Pancreas (tissue), 10 donors: ENCODE data around the gene CNOT1. TPM values are rescaled to one million over a fixed set of nuclear protein-coding genes. Genes with fewer than 3 reads are reported as not detected.

ENCODE experiments used
- ATAC-seq, 4 donors: fragments of 200-7000 bp; cut with Tn5 transposase; one replicate each; pipeline versions ENCODE4 v1.8.0 to v1.9.1; 2020; ENCODE audit warnings: mild to moderate bottlenecking in 4 of 4, moderate library complexity in 4 of 4
- DNase-seq, 6 donors: peaks; one replicate each; pipeline ENCODE4 v3.0.0-alpha.2; 2020
- FAIRE-seq: peaks from 2 replicates; lab custom pipeline; 2012; peaks lifted over from hg19 to GRCh38; lab: Jason Lieb, UNC
- H3K27ac ChIP-seq, 4 donors: fragments of 200-600 bp; sonication (generic); 1 replicate in 3 of 4; 2 replicates in 1 of 4; pipeline versions ENCODE4 v1.5.0 to v1.8.0; 2020
- H3K27me3 ChIP-seq, 4 donors: fragments of 200-600 bp; one replicate each; pipeline ENCODE4 v1.8.0; 2021
- H3K36me3 ChIP-seq, 3 donors: fragments of 200-600 bp; sonication (generic) in 1 of 3; one replicate each; pipeline versions ENCODE4 v1.5.0 to v1.8.0; 2020 to 2021
- H3K4me1 ChIP-seq, 3 donors: fragments of 200-600 bp; one replicate each; pipeline ENCODE4 v1.8.0; 2021
- H3K4me3 ChIP-seq, 4 donors: fragments of 200-600 bp; sonication (generic) in 2 of 4; one replicate each; pipeline versions ENCODE4 v1.5.0 to v1.8.0; 2020 to 2021
- H3K9me3 ChIP-seq, 4 donors: fragments of 200-600 bp; one replicate each; pipeline ENCODE4 v1.8.0; 2021
- CTCF ChIP-seq, 4 donors: fragments of 200-600 bp; sonication (generic) in 3 of 4; IDR thresholded peaks; one replicate each; pipeline versions ENCODE4 v1.5.0 to v1.8.0; 2021; ENCODE audit warnings: antibody characterized with exemption in 4 of 4
- WGBS, 2 donors: extraction: QIAGEN DNeasy Blood & Tissue Kit; methylation state at CpG; one replicate each; pipeline ENCODE4 v1.1.7; 2013; 5-methylcytosine and 5-hydroxymethylcytosine counted together
- intact Hi-C, 3 donors: fragments of 100-400 bp; cut with DNase I; formaldehyde crosslinking; loops; one replicate each; pipeline versions ENCODE4 v1.11.1 to v1.14.2; 2022
- polyA plus RNA-seq, 2 donors: library from polyadenylated mRNA; stranded (reverse); fragments of 200-250 nt; gene quantifications; one replicate each; pipeline ENCODE4 v1.2.3, GENCODE V29; 2013
- total RNA-seq, 6 donors: library from RNA; stranded (reverse); fragmentation: NEBNext Ultra II Directional in 4 of 6; extraction: Animal tissue kit (Norgen Biotek cat#: 25700) in 4 of 6; gene quantifications; one replicate each; pipeline versions ENCODE4 v1.2.1 to v1.2.4, GENCODE V29; 2021 to 2023
- donor health status: healthy with polysubstance abuse.
- donor health status: DM: no; HTN: no; CAD: no; lungs with moderate emphysema.
- donor health status: DM: no; HTN: no; CAD: no.
- donor health status: control.
- donor health status: control.
- donor health status: Bipolar disorder and iron deficiency.
- donor health status: DM: yes; HTN: yes; CAD: no.
- donor health status: DM: no; HTN: no; CAD: no.
- donor health status: DM: no; HTN: no; CAD: no.
- donor health status: DM: yes; HTN: yes; CAD: no.

CNOT1 gene
- total and polyA plus RNA-seq, 8 donors: 24.3 to 84.4 (median 60.0) TPM

DNA sequence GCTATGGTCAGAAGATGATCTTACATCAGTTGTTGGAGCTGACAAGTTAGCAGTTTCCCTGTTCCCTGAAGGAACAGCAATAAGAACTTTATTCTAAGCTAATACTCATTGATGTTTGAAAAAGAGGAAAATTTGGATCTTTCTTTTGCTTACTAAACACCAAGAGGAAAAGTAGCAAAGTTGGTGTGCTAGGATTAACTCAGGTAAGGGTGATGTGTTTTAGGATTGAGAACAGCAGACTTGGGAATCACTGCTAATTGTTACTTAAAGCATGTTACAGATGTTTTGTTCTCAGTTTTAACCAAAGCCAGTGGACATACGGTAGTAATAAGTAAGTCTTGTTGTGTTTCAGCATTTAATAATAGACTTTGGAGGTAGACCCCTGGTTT is 110.7 kb downstream of the CNOT1 start:
- no peaks in the 10 kb centered on the region for H3K27me3 ChIP-seq
- H3K27ac ChIP-seq: no peak overlapping the region
- WGBS, 2 donors: 79% methylated on average over 1 of the region's 1 CpG
- ATAC-seq (no peak), DNase-seq (no peak), FAIRE-seq (no peak)
- intact Hi-C loops: no loop called here
- peaks cover 0 to 58% (median 30%) of the 10 kb centered on the region in 3 donors for H3K36me3 ChIP-seq
- no peaks in the 10 kb centered on the region for H3K9me3 ChIP-seq
- no peak overlapping the region for H3K4me3 ChIP-seq
- peaks cover 5 to 17% (median 7%) of the 10 kb centered on the region in 3 donors for H3K4me1 ChIP-seq
- no peak for TF ChIP-seq CTCF (IDR thresholded peaks at IDR 0.05)

DNA sequence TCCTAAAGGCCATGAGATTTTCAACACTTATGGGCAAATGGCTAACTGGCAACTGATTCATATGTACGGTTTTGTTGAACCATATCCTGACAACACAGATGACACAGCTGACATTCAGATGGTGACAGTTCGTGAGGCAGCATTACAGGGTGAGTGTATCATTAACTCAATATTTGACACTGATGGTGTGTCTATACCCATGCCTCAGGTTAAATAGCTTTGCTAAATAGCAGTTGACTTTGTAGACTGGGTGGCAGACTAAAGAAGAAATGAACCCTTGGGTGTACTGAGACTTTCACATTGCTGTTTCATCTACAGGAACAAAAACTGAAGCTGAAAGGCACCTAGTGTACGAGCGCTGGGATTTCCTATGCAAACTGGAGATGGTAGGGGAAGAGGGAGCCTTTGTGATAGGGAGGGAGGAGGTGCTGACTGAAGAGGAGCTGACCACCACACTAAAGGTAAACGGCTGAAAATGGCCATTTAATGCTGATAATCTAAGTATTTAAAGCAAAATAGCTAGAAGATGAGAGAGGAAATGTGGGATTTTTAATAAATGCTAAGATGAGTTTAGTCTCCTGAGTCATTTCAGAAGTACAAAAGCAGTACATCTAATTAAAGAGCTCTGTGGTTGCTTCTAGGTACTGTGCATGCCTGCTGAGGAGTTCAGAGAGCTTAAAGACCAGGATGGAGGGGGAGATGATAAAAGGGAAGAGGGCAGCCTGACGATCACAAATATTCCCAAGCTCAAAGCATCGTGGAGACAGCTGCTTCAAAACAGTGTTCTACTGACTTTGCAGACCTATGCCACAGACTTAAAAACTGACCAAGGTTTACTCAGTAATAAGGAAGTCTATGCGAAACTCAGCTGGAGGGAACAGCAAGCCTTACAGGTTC is 111.3 kb downstream of the CNOT1 start:
- no peak overlapping the region for H3K27ac ChIP-seq
- intact Hi-C loops: no loop called here
- H3K9me3 ChIP-seq: no peaks in the 10 kb centered on the region
- H3K4me1 ChIP-seq: peaks cover 5 to 18% (median 7%) of the 10 kb centered on the region in 3 donors
- 69 to 77% methylated on average over 8 of the region's 8 CpGs for WGBS, 2 donors
- peaks cover 0 to 53% (median 24%) of the 10 kb centered on the region in 3 donors for H3K36me3 ChIP-seq
- no peak for DNase-seq
- no peak overlapping the region for H3K4me3 ChIP-seq
- ATAC-seq: no peak
- no peak for TF ChIP-seq CTCF (IDR thresholded peaks at IDR 0.05)
- no peak for FAIRE-seq
- no peaks in the 10 kb centered on the region for H3K27me3 ChIP-seq

DNA sequence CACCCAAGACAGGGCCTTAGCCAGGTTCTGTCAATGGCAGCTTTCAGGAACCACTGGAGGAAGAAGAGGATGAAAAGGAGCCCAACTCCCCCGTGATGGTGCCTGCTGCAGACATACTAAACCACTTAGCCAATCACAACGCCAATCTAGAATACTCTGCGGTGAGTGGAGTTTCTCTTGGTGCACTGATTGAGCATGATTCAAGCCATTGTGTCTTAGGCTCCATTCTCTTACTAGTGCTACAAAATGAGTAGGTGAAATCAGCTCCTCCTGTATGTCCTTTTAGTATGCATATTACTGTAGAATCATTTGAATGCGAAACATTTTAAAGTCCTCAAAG is 112.9 kb downstream of the CNOT1 start:
- ATAC-seq: no peak
- peak overlapping the region in 1 of 4 donors; percentile 97 for H3K4me3 ChIP-seq
- H3K4me1 ChIP-seq: peaks cover 5 to 18% (median 7%) of the 10 kb centered on the region in 3 donors
- FAIRE-seq: no peak
- peaks cover 0 to 38% (median 15%) of the 10 kb centered on the region in 3 donors for H3K36me3 ChIP-seq
- no peak for DNase-seq
- TF ChIP-seq CTCF (IDR thresholded peaks at IDR 0.05): no peak
- WGBS, 2 donors: 84 to 88% methylated on average over 4 of the region's 4 CpGs
- intact Hi-C loops: no loop called here
- H3K27ac ChIP-seq: no peak overlapping the region
- no peaks in the 10 kb centered on the region for H3K27me3 ChIP-seq
- H3K9me3 ChIP-seq: no peaks in the 10 kb centered on the region

DNA sequence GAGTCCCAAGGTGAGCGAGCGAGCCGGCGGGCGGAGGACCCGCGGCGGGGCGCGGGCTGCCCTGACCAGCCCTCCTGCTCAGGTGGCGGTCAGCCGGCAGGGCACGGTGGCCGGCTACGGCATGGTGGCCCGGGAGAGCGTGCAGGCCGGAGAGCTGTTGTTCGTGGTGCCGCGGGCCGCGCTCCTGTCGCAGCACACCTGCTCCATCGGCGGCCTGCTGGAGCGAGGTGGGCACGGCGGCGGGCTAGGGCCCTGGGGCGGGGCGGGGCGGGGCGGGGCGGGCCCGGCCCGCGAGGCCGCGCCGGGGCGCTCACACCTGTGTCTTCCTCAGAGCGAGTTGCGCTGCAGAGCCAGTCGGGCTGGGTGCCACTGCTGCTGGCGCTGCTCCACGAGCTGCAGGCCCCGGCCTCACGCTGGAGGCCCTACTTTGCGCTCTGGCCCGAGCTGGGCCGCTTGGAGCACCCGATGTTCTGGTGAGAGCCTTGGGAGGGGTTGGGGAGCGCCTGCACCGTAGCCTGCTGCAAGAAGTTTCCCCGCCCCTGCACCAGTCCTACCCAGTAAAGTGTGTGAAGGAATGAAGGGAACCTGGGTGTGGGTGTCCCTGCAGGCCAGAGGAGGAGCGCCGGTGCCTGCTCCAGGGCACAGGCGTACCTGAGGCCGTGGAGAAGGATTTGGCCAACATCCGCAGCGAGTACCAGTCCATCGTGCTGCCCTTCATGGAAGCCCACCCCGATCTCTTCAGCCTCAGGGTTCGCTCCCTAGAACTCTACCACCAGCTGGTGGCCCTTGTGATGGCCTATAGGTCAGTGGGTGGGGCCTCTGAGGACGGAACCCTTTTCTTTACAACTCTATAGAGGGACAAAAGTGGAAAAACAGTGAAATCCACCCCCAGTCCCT is 113.5 kb downstream of the CNOT1 start:
- Histone ChIP-seq H3K4me3 (peak overlapping the region; percentile 70 to 97 (median 80)), H3K27ac (peak overlapping the region; percentile 76 to 88 (median 84)), H3K27me3 (no peaks in the 10 kb centered on the region), H3K4me1 (peaks cover 5 to 18% (median 7%) of the 10 kb centered on the region in 3 donors), H3K36me3 (peaks cover 0 to 32% (median 11%) of the 10 kb centered on the region in 3 donors), H3K9me3 (no peaks in the 10 kb centered on the region)
- intact Hi-C loops: no loop called here
- FAIRE-seq (no peak), DNase-seq (peak; percentile 67 to 92 (median 81)), ATAC-seq (peak; percentile 70 to 77 (median 73))
- 9 to 15% methylated on average over 47 to 66 of the region's 66 CpGs for WGBS, 2 donors
- TF ChIP-seq CTCF (IDR thresholded peaks at IDR 0.05): no peak
